ENCODE measurements around the gene DNAH9.

DNA sequence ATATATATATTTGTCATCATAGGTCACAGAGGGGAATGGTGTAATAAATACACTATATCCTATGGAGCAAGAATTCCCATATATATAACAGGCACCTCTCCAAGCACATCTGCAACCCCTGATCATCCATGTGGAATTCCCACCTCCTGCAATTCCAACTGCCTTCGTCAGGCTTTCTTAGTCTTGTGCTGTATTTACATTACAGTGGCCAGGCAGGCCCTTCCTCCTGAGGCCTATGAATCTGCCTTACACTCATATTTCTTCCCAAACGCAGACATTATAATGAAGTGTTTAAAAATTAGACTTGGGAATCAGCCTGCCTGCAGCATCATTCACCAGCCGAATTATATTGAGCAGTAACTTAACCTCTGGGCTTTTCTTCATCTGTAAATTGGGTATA, 19.3 kb upstream of the DNAH9 start:
- TF ChIP-seq CTCF (IDR thresholded peaks at IDR 0.05; ENCODE audit: borderline replicate concordance, extremely low read depth, low read length, poor library complexity, severe bottlenecking) = no peak
- TF ChIP-seq EZH2 (IDR thresholded peaks at IDR 0.05; ENCODE audit: borderline replicate concordance, low read depth, low read length, severe bottlenecking) = no peak

All from DND-41 (cell line).